Epithelial cell of prostate (primary cell): ENCODE measurements around the gene MIPOL1.
"Not testable (repeated sequence)": the region's sequence is repeated elsewhere in the genome, so short reads cannot be mapped to it uniquely, and the experiment has no call there.

Experiments
- DNase-seq: peaks from one replicate; pipeline ENCODE4 v3.0.0-alpha.2; 2011; ENCODE audit warnings: low read depth, low spot score
- H3K27ac ChIP-seq: fragments of 450-650 bp; 2 replicates; pipeline ENCODE4 v1.5.1; 2017; ENCODE audit warnings: mild to moderate bottlenecking

The MIPOL1 gene

DNA sequence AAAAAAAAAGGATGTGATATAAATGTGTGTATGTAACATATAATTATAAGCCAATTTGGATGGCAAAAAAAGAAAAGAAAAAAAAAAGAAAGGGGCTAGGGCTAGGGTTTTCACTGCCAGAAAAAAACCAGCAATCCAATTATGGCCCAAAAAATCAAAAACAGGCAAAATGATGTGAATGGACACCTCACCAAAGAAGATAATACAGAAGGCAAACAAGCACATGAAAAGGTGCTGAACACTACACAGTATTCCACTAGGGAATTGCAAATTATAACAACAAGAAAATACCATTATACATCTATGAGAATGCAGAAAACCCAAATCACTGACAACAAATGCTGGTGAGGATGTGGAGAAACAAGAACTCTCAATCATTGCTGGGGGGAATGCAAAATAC, 12.1 kb upstream of the MIPOL1 start:
- DNase-seq = no peak

DNA sequence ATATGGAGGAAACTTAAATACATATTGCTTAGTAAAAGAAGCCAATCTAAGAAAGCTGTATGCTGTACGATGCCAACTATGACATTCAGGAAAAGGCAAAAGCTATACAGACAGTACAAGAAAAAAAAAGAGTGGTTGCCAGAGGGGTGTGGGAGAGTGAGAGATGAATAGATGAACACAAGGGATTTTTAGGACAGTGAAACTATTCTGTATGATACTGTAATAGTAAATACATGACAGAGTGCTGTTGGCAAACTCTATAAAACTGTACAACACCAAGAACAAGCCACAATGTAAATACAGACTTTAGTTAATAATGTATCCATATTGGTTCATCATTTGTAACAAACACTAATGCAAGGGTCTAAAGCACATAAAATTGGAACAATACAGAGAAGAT, 10.9 kb upstream of the MIPOL1 start:
- no peak for DNase-seq
- no peak overlapping the region for H3K27ac ChIP-seq

More for the DNA sequence above, 12.1 kb upstream of the MIPOL1 start:
- no peak overlapping the region for H3K27ac ChIP-seq

DNA sequence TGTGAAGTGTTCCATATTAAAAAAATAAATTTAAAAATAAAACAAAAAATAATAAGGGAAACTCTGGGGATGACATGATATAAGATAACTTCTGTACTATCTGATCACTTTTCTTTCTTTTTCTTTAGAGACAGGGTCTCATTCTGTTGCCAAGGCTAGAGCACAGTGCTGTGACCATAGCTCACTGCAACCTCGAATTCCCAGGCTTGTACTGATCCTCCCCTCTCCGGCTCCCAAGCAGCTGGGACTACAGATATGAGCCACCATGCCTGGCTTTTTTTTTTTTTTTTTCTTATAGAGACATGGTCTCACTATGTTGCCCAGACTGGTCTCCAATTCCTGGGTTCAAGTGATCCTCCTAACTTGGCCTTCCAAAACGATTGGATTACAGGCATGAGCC, 10.4 kb upstream of the MIPOL1 start:
- DNase-seq = no peak
- H3K27ac ChIP-seq = no peak overlapping the region

DNA sequence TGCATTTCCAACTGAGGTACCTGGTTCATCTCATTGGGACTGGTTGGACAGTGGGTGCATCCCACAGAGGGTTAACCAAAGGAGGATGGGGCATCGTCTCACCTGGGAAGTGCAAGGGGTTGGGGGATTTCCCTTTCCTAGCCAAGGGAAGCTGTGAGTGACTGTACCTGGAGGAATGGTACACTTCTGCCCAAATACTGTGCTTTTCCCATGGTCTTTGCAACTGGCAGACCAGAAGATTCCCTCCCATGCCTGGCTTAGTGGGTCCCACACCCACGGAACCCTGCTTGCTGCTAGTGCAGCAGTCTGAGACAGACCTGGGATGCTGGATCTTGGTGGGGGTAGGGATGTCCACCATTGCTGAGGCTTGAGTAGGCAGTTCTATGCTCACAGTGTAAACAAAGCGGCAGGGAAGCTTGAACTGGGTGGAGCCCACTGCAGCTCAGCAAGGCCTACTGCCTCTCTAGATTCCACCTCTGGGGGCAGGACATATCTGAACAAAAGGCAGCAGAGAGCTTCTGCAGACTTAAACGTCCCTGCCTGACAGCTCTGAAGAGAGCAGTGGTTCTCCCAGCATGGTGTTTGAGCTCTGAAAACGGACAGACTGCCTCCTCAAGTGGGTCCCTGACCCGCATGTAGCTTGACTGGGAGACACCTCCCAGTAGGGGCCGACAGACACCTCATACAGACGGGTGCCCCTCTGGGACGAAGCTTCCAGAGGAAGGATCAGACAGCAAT, 9.7 kb upstream of the MIPOL1 start:
- not testable (repeated sequence) for H3K27ac ChIP-seq, DNase-seq

DNA sequence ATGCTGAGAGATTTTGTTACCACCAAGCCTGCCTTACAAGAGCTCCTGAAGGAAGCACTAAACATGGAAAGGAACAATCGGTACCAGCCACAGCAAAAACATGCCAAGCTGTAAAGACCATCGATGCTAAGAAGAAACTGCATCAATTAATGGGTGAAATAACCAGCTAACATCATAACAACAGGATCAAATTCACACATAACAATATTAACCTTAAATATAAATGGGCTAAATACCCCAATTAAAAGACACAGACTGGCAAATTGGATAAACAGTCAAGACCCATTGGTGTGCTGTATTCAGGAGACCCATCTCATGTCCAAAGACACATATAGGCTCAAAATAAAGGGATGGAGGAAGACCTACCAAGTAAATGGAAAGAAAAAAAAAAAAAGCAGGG, 8.0 kb upstream of the MIPOL1 start:
- H3K27ac ChIP-seq, DNase-seq: not testable (repeated sequence)

DNA sequence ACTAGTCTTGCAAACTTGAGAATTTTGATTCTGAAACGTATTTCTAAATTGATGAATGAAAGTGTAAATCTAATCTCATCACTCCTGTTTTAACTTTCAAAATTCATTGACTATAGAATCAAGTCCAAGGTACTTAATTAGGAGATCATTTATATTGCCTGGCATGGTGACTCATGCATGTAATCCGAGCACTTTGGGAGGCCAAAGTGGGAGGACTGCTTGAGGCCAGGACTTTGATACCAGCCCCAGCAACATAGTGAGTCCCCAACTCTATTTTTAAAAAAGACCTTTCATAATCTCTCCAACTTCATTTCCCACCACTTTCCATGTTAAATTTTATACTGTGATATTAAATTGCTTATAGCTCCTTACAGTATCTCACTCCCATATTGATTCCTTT, 3.0 kb upstream of the MIPOL1 start:
- no peak for DNase-seq
- H3K27ac ChIP-seq = peak overlapping the region; percentile 88

DNA sequence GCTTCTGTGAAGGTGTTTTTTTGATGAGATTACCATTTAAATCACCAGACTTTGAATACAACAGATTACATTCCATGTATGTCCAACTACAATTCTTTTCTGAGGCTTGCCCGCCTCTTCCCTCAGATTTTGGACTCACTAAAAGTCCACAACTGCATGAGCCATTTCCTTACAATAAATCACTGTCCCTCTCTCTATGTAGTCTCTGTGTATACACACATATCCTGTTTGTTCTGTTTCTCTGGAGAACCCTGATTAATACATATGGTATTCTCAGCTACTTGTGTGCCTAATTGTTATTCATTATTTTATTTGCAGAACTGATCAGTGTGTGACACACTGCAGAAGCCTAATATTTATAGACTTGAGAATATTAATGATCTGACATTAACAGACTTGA, 2.4 kb upstream of the MIPOL1 start:
- peak overlapping the region; percentile 88 for H3K27ac ChIP-seq
- peak; percentile 82 for DNase-seq

DNA sequence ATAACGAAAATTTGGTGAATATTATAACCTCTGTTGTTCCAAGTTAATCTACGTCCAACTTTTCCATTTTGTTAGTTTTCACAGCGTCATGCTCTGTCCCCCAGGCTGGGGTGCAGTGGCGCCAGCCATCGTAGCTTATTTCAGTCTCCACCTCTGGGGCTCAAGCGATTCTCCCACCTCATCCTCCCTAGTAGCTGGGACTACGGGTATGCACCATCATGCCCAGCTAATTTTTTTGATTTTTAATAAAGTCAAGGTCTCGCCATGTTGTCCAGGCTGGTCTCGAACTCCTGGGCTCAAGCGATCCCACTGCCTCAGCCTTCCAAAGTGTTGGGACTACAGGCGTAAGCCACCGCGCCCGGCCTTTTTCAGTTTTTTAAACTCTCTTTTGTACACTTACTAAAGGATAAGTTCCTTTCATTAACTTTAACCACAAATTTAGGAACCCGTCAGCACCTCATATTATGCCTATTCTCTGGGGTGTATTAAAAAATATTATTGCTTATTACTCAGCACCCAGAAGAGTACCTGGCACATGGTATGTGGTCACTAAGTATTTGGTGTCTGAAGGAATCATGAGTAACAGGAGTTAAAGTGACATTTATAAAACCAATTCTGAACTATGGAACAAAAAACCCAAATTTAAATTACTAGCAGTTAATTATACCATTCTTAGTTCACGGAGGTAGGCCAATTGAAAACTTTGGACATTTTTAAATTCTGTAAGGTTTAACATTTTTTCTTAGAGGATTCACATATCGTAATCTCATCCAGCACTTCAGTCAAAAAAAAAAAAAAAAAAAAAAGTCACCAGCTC, 925 bp upstream of the MIPOL1 start:
- H3K27ac ChIP-seq = peak overlapping the region; percentile 88

DNA sequence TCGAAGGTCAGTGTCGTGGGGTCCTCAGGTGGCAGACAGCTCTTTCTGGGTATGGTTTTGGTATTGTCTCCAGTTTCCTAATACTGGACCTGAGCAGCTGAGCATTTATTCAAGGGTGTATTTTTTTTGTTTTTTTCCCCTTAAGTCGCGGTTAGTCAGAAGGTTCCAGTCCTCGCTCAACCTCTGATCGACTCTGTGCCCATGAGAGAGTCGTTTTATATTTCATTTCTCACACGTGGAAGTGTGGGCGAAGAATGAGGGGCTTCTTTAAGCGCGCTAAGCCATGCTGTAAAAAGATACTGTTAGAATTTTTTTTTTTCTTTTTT, 499 bp downstream of the MIPOL1 start:
- no peak for DNase-seq
- peak overlapping the region; percentile 88 for H3K27ac ChIP-seq

More for the DNA sequence above, 925 bp upstream of the MIPOL1 start:
- no peak for DNase-seq

DNA sequence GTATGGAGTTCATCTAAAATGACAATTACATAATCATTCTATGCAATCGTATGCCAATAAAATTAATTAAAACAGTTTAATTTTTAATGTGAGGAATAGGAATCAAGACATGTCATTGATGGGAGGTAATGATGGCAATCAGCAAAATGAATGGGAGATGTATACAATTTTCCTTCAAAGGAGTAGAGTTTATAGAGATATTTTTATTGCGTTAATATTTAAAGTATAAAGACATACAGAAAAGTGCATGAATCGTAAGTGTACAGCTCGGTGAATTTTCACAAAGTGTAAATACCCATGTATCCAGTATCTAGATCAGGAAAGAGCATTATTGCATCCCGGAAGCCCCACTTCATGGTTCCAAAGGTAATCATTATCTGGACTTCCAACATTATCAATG, 1.2 kb downstream of the MIPOL1 start:
- DNase-seq = no peak
- H3K27ac ChIP-seq = no peak overlapping the region

DNA sequence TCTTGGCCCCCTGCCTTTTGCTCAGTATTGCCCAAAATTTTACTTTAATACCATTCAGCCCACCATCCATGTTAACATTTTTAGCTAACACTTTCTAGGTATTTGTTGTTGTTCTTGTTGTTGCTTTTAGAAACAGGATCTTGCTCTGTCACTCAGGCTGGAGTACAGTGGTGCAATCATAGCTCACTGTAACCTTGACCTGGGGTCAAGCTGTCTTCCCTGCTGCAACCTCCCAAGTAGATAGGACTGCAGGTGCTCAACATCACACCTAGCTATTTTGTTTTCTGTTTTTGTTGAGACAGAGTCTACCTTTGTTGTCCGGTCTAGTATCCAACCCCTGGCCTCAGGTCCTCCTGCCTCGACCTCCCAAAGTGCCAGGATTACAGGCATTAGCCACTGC, 4.0 kb downstream of the MIPOL1 start:
- no peak for DNase-seq
- H3K27ac ChIP-seq = peak overlapping the region; percentile 85

DNA sequence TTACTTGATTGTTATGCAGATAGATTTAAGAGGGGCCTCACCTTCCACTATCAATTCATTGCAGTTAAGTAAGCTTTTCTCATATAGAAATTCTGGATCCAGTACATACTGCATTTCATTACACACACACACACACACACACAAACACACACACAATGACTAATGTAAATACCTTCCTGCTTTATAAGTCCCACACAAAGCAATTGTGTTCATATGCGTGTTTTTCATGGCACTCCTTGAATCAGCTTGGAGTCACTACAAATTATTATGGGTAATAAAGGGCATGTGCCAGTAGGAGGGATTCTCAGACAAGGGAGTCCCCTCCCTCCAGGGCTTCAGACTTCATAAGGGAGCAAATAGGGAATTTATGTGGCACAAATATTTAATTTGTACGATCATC, 4.5 kb downstream of the MIPOL1 start:
- H3K27ac ChIP-seq = peak overlapping the region; percentile 85
- DNase-seq = peak; percentile 73

DNA sequence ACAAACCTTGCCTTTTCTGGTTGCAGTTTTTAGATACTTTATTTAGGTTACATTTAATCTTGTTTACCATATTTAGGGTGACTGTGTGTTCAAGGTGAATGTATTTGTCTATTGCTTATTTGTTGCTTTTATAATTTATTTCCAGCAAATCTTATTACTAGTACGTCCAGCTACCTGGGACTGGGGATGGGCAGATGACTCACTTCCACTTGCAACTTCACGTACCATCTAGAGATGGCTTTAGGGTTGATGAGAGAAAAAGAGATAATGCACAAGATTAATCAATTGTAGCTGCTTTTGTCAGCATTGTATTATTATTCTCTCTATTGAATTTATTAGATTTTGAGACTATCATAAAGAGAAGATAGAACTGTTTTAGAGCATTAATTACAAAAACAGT, 5.1 kb downstream of the MIPOL1 start:
- peak overlapping the region; percentile 85 for H3K27ac ChIP-seq

DNA sequence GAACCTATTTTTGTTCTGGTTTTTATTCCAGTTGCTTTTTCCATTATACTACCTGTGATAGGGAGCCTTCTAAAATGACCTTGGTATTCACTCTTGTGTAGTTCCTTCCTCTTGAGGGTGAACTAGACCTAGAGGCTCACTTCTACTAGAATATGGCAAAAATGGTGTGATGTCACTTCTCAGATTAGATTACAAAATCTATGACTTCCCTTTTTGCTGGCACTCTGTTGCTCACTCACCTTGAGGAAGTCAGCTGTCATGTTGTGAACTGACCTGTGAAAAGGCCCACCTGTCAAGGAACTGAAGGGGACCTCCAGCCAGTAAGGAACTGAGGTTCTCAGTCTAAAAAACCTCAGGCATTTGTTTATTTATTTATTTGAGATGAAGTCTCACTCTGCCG, 5.7 kb downstream of the MIPOL1 start:
- DNase-seq = no peak
- peak overlapping the region; percentile 85 for H3K27ac ChIP-seq

More for the DNA sequence above, 5.1 kb downstream of the MIPOL1 start:
- DNase-seq = no peak

DNA sequence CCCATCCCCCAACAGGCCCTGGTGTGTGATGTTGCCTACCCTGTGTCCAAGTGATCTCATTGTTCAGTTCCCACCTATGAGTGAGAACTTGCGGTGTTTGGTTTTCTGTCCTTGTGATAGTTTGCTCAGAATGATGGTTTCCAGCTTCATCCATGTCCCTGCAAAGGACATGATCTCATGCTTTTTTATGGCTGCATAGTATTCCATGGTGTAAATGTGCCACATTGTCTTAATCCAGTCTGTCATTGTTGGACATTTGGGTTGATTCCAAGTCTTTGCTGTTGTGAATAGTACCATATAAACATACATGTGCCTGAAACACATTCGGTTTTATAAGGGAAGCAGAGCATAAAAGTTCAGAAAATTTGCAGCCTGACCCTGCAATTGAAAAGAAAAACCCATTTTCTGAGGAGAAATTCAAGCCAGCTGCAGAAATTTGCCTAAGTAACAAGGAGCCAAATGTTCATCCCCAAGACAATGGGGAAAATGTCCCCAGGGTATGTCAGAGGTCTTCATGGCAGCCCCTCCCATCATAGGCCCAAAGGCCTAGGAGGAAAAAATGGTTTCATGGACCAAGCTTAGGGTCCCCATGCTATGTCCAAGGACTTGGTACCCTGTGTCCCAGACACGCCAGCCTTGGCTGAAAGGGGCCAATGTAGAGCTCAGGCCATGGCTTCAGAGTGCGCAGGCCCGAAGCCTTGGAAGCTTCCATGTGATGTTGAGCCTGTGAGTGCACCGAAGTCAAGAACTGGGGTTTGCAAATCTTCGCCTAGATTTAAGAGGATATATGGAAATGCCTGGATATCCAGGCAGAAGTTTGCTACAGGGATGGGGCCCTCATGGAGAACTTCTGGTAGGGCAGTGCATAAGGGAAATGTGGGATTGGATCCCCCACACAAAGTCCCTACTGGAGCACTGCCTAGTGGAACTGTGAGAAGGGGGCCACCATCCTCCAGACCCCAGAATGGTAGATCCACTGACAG, 8.2 kb downstream of the MIPOL1 start:
- not testable (repeated sequence) for H3K27ac ChIP-seq, DNase-seq

DNA sequence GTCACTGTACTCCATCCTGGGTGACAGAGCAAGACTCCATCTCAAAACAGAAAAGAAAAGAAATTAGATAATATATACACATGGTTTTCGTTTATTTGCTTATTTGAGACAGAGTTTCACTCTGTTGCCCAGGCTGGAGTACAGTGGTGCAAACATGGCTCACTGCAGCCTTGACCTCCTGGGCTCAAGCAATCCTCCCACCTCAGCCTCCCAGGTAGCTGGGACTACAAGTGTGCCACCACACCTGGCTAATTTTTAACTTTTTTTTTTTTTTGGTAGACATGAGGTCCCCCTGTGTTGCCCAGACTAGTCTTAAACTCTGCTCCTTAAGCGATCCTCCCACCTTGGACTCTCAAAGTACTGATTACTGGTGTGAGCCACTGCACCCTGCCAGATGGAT, 11.9 kb downstream of the MIPOL1 start:
- DNase-seq, H3K27ac ChIP-seq: not testable (repeated sequence)

DNA sequence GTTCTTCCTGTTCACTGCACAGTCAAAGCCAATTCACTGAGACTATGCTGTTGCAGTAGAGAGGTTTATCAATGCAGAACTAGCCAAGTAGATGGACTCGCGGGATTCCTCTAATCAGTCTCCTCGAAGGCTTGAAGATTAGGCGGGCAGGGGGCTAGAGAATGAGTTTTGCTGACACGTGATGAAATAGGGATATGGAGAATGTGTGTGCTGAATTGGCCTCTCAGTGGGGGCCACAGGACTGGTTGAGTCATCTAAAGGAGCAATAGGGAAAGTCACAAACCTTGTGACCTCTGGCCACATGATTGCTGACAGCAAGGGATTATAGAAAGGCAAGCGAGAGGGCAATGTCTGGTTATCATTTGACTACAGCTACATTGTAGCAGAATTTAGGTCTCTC, 12.7 kb downstream of the MIPOL1 start:
- no peak for DNase-seq
- no peak overlapping the region for H3K27ac ChIP-seq

DNA sequence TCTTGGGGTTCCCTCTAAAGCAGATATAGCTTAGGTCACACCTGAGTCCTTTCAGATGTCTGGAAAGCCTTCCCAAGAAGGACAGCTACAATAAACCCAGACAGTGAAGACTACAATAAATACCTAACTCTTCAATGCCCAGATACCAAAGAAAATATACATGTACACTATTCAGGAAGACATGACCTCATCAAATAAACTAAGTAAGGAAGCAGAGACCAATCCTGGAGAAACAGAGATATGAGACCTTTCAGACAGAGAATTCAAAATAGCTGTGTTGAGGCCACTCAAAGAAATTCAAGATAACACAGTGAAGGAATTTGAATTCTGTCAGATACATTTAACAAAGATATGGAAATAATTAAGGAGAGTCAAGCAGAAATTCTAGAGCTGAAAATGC, 15.3 kb downstream of the MIPOL1 start:
- DNase-seq = no peak
- no peak overlapping the region for H3K27ac ChIP-seq

DNA sequence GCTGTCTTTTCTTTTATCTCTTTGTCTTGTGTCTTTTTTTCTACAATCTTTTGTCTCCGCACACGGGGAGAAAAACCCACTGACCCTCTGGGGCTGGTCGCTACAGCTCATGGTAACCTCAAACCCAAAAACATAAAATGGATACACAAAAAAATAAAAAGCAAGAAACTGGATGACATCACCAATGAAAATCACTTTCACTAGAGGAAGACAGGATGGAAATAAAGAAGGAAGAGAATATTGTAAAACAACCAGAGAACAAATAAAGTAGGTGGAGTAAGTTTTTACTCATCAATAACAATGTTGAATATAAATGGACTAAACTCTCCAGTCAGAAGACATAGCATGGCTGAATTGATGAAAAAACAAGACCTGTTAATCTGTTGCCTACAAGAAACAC, 17.6 kb downstream of the MIPOL1 start:
- no peak overlapping the region for H3K27ac ChIP-seq
- DNase-seq = no peak

DNA sequence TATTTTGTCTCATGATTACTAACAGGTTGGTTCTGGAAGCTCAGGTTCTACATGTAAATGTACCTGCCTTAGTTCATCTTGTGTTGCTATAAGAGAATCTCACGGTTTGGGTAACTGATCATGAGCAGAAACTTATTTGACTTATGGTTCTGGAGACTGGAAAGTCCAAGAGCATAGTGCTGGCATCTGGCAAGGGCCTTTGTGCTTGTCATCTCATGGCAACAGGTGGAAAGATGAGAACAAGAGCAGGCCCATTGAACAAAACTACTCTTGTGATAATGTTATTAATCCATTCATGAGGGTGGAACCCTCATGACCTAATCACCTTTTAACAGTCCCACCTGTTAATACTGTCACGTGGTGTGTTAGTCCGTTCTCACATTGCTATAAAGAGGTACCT, 23.3 kb downstream of the MIPOL1 start:
- no peak overlapping the region for H3K27ac ChIP-seq
- no peak for DNase-seq
